ENCODE results near the gene EFNA1.

EFNA1 gene, protein sequence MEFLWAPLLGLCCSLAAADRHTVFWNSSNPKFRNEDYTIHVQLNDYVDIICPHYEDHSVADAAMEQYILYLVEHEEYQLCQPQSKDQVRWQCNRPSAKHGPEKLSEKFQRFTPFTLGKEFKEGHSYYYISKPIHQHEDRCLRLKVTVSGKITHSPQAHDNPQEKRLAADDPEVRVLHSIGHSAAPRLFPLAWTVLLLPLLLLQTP

GRCh38 chr1:155127105-155127966 is at the start of gene EFNA1:
EFNA1 (plus strand) TSS chr1:155127876; CDS start chr1:155127978, 102 bp downstream.
- DNase-seq (ENCODE audit: low read depth), result no peak

DNA sequence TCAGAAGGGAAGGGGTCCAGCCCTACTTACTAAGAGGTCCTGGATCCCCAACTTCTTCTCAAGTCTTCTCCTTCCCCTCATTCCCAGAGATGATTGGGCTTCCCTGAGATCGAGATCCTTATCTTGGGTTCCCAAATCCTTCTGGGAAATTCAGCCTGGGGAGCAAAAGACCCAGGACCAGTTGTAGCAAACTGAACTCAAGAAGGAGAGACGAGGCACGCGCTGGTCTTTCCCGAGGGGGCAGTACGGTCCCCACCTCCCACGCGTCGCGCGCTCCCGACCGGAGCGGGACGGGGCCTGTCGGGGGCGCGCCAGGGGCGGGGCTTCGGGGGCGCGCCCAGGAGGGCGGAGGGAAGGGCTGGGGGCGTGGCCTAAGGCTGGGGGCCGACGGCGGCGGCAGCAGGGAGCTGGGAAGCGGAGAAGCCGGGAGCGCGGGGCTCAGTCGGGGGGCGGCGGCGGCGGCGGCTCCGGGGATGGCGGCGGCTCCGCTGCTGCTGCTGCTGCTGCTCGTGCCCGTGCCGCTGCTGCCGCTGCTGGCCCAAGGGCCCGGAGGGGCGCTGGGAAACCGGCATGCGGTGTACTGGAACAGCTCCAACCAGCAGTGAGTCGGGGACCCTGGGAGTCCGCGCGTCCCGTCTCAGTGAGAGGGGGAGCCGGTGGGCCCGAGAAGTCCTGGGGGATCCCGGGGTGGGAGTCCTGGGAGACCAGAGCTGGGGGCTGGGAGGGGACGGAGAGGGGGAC is 49.0 kb upstream of the EFNA1 start, which contains the start of gene EFNA3:
EFNA3 (plus strand) TSS at position 369 of the 741 bp plus-strand sequence; CDS start at position 474, 105 bp downstream.
- no peak for DNase-seq (ENCODE audit: low read depth)

- DNase-seq (ENCODE audit: low read depth), result no peak
Observed at GRCh38 chr1:155079210-155079486, 48.5 kb upstream of the EFNA1 start.

- DNase-seq (ENCODE audit: low read depth), result no peak
Observed at GRCh38 chr1:155079487-155080311, 48.0 kb upstream of the EFNA1 start.

DNA sequence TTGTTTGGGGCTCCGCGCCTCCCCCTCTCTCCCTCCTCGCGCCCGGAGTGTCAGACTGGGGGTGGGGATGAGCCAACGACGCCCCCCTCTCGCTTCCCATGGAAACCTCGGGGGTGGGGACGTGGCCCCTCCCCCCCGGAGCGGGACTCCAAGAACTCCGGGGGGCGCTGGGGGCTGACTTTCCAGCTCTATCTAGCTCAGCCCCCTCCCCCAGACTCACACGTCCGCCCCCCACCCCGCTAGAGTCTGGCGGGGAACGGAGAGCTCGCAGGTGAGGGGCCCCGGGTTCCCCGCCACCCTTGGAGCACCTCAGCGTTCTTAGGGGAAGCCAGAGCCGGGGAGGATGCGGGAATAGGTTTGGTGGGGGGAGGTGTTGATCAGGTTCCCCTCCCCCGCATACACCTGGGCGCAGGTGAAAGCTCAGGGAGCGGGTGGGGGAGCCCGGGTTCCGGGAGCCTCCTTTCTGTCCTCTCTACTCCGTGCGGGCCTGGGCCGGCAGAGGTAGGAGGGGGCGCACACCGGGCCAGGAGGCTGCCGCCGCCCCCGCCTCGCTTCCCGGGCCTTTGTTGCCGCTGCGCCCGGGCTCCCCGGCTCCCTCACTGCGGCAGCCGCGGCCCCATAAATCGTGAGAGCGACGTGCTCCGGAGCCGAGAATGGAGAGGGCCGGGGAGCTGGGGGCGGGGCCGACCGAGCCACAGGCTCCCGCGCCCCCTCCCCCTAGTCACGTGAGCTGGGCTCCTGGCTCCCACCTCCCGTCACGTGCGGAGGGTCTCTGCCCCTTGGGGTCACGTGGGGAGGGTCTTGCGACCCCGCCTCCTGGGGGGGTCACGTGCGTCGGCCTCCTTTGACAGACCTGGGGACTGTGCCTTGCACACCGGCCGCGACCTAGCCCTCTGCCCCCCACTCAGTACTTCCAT is 47.1 kb upstream of the EFNA1 start:
- DNase-seq (ENCODE audit: low read depth), result no peak

DNA sequence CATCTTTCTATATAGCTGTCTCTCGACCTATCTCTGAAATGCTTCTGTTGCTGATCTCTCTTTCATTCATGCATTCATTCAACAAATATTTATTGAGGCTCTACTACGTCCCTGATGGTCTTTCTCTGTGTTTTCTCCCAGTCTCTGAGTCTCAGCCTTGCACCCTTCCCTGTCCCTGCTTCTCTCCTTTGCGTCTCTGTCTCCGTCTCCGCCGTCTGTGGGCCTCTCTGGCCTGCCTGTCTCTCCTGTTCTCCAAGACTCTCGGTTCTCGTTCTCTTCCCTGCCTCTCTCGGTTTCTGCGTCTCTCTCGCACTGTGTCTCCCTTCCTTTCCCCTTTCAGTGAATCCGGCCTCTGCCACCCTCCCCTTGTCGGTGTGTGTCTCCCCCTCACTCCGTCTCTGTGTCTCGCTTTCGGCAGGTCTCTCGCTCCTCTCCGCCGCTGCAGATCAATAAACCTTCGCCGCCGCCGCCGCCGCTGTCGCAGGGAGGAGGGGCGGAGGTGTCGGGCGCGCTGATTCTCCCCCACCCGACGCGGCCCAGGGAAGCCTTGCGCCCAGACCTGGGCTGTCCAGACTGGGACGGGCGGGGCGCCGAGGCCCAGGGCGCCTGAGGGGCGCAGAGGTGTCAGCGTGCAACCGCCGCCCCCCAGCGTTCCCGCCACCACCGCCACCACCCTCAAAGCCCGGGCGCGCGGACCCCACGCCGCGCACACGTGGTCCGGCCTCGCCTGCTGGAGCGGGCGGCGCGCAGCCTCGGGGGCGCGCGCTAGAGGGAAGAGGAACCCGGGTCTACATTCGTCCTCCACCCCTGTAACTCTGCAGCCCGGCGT is 46.0 kb upstream of the EFNA1 start:
- no peak for DNase-seq (ENCODE audit: low read depth)

DNA sequence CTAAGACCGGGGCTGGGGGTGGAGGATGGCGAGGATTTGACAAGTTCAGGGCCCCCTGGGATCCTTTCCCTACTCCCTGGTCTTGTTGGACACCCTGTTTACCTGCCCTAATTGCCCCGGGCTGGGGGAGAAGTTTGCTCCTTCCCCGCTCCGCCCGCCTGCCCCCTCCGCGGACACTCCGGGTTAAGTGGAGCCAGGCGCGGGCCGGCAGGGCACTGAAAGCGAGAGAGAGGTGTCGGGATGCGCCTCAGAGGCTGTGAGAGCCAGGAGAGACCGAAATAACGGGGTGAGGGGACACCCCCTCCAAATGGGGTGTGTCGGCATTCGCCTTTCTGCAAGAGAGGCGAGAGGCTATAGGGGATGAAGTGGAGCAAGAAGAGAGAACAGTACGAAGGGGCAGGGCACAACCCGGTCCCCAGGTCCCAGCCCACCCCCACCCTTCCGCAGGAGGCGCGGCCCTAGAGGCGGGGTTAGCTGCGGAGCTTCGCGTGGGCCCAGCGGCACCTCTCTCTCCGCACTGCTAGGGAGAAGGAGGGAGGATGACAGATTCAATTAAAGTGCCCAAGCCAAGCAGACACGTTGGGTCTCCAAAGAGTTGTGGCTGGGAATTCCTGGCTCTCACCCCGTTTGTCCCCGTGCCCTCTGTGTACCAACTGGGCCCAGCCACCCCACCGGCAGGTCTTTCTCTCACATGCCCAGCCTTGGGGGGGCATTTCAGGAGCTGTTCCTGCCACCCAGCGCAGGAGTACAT is 45.2 kb upstream of the EFNA1 start:
- no peak for DNase-seq (ENCODE audit: low read depth)

- no peak for DNase-seq (ENCODE audit: low read depth)
Observed at GRCh38 chr1:155083052-155083541, 44.6 kb upstream of the EFNA1 start.

GRCh38 chr1:155083865-155084721 is 43.6 kb upstream of the EFNA1 start:
- no peak for DNase-seq (ENCODE audit: low read depth)

DNA sequence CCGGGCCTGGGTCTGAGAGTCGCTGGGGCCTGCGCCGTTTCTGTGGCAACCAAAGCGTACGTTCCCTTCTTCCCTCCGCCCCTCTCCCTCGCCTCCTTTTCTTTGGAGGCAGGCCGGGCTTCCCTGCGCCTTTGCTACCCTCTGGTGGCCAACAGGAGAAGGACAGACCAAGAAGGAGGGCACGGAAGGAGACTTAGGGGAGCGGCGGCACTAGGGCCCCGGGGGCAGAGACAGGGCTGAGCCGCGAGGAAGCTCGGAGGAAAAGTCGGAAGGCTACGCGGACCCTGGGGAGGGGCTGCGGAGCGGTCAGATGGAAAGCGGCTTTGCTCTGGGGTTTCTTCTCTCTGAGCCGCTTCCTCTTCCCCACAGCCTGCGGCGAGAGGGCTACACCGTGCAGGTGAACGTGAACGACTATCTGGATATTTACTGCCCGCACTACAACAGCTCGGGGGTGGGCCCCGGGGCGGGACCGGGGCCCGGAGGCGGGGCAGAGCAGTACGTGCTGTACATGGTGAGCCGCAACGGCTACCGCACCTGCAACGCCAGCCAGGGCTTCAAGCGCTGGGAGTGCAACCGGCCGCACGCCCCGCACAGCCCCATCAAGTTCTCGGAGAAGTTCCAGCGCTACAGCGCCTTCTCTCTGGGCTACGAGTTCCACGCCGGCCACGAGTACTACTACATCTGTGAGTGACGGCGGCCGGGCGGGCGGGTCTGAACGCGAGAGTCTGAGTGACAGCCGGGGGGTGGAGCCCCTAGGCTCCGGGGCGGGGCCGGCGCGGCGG is 42.8 kb upstream of the EFNA1 start:
- DNase-seq (ENCODE audit: low read depth), result peak; percentile 85

DNA sequence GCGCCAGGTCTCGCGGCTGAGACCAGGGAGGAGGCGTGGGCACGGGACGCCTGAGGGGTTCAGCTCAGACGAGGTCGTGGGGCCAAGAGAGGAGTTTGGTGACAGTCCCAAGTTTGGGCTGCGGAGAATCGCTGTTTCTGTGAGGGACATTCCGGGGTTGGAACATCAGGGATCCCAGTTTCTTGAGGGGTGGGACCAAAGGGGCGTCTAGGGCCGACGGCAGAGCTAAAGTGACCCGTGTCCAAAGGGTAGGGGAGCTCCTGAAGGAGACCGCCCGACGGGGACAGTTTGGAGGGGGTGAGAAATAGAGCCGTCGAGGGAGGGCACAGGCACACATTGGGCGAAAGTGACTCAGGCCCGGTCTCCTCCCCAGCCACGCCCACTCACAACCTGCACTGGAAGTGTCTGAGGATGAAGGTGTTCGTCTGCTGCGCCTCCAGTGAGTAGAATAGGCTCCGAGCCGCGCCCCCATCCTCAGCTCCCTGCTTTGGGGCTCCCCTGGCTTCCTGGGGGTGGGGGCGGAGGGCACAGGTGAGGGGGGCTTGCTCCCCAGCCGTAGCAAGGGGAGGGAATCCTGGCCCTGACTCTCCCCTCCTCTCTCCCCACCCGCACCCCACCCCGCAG is 42.1 kb upstream of the EFNA1 start:
- peak; percentile 69 for DNase-seq (ENCODE audit: low read depth)

- peak; percentile 74 for DNase-seq (ENCODE audit: low read depth)
Observed at GRCh38 chr1:155086128-155086741, 41.4 kb upstream of the EFNA1 start.

DNA sequence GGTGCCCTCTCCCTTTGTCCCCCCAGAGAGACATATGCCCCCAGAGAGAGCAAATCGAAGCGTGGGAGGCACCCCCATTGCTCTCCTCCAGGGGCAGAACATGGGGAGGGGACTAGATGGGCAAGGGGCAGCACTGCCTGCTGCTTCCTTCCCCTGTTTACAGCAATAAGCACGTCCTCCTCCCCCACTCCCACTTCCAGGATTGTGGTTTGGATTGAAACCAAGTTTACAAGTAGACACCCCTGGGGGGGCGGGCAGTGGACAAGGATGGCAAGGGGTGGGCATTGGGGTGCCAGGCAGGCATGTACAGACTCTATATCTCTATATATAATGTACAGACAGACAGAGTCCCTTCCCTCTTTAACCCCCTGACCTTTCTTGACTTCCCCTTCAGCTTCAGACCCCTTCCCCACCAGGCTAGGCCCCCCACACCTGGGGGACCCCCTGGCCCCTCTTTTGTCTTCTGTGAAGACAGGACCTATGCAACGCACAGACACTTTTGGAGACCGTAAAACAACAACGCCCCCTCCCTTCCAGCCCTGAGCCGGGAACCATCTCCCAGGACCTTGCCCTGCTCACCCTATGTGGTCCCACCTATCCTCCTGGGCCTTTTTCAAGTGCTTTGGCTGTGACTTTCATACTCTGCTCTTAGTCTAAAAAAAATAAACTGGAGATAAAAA is 40.7 kb upstream of the EFNA1 start:
- DNase-seq (ENCODE audit: low read depth), result no peak

- peak; percentile 71 for DNase-seq (ENCODE audit: low read depth)
Observed at GRCh38 chr1:155091071-155092051, 36.3 kb upstream of the EFNA1 start.

DNA sequence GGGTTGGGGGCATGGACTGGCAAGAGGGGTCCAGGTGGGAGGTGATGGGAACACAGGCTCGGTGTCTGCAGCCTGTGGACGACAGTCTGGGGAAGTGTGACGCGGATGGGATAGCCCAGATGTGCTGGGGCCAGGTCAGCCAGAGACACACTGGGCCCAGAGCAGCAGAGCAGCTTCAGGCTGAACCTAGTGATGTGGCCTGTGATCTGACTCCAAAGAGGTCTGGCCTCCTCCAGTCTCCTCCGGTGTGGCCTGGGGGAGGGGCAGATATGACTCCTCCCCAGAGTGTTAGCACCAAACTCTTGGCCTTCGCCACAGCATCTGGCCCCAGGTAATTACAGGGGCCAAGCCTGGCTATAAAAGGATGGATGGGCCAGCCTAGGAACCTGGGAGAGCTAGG is 35.5 kb upstream of the EFNA1 start:
- DNase-seq (ENCODE audit: low read depth), result no peak

Data from activated gamma-delta T cell treated with anti-CD3 and anti-CD28 coated beads, Interleukin-2, amount 50 U/mL, for 16 hours (primary cell).